Right lobe of liver (tissue), 4 donors: ENCODE data around the gene SHLD1.
"Not testable (repeated sequence)": the region's sequence is repeated elsewhere in the genome, so short reads cannot be mapped to it uniquely, and the experiment has no call there.

Experiments used
- POLR2A ChIP-seq: fragments of 450-650 bp; IDR thresholded peaks from one replicate; pipeline ENCODE4 v1.6.1; 2017; ENCODE audit warnings: antibody characterized with exemption, mild to moderate bottlenecking
- TF ChIP-seq, protein P1 (sequence below), 4 donors: fragments of 200-600 bp in 3 of 4; fragments of 450-650 bp in 1 of 4; IDR thresholded peaks; one replicate each; pipeline versions ENCODE4 v1.5.1 to v1.8.0; 2016 to 2022; ENCODE audit warnings: antibody characterized with exemption in 4 of 4, mild to moderate bottlenecking in 2 of 4
- donor health status: DM: no; HTN: no; CAD: no.
- donor health status: DM: no; HTN: no; CAD: no.
- donor health status: DM: no; HTN: yes; CAD: no.

DNA sequence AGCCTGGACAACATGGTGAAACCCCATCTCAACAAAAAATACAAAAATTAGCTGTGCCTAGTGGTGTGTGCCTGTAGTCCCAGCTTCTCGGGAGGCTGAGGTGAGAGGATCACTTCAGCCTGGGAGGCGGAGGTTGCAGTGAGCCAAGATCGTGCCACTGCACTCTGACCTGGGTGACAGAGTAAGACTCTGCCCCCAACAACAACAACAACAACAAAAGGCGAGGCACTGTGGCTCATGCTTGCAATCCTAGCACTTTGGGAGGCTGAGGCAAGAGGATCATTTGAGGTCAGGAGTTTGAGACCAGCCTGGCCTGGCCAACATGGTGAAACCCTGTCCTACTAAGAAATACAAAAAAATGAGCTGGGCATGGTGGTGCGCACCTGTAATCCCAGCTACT is 9.6 kb upstream of the SHLD1 start:
- TF ChIP-seq, protein P1, sequence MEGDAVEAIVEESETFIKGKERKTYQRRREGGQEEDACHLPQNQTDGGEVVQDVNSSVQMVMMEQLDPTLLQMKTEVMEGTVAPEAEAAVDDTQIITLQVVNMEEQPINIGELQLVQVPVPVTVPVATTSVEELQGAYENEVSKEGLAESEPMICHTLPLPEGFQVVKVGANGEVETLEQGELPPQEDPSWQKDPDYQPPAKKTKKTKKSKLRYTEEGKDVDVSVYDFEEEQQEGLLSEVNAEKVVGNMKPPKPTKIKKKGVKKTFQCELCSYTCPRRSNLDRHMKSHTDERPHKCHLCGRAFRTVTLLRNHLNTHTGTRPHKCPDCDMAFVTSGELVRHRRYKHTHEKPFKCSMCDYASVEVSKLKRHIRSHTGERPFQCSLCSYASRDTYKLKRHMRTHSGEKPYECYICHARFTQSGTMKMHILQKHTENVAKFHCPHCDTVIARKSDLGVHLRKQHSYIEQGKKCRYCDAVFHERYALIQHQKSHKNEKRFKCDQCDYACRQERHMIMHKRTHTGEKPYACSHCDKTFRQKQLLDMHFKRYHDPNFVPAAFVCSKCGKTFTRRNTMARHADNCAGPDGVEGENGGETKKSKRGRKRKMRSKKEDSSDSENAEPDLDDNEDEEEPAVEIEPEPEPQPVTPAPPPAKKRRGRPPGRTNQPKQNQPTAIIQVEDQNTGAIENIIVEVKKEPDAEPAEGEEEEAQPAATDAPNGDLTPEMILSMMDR (IDR thresholded peaks at IDR 0.05), result not testable (repeated sequence)
- TF ChIP-seq POLR2A, result not testable (repeated sequence)
